ENCODE results near the gene SULT1C3.

DNA sequence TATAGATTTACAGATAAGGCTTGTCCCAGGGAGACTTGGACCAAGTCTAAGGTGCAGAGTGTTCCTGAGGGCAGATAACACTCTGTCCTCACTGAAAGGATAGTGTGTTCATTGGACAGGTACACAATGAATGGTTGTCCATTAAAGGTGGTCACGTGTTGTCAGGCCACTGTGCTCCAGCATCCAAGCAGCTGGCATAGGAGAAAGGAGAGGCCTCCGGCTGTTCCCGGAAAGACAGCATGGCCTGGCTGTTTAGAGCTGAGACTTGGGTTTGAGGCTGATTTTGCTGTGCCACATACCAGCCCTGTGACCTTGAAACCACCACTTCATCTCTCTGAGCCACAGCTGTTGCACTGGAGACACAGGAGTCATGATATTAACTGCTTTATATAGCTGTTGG, 19.6 kb upstream of the SULT1C3 start:
- TF ChIP-seq, protein P1, sequence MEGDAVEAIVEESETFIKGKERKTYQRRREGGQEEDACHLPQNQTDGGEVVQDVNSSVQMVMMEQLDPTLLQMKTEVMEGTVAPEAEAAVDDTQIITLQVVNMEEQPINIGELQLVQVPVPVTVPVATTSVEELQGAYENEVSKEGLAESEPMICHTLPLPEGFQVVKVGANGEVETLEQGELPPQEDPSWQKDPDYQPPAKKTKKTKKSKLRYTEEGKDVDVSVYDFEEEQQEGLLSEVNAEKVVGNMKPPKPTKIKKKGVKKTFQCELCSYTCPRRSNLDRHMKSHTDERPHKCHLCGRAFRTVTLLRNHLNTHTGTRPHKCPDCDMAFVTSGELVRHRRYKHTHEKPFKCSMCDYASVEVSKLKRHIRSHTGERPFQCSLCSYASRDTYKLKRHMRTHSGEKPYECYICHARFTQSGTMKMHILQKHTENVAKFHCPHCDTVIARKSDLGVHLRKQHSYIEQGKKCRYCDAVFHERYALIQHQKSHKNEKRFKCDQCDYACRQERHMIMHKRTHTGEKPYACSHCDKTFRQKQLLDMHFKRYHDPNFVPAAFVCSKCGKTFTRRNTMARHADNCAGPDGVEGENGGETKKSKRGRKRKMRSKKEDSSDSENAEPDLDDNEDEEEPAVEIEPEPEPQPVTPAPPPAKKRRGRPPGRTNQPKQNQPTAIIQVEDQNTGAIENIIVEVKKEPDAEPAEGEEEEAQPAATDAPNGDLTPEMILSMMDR (conservative IDR thresholded peaks at IDR 0.05; ENCODE audit: low read depth, low read length), result no peak
- TF ChIP-seq EZH2 (IDR thresholded peaks at IDR 0.05; ENCODE audit: borderline replicate concordance, low read depth, low read length, poor library complexity, severe bottlenecking), result no peak
